ENCODE data around the gene OR11H1.
"Not testable (repeated sequence)": the region's sequence is repeated elsewhere in the genome, so short reads cannot be mapped to it uniquely, and the experiment has no call there.

GRCh38 chr22:15553767-15554166, 25.8 kb downstream of the OR11H1 start:
- TF ChIP-seq POLR2A, CTCF (IDR thresholded peaks at IDR 0.05): not testable (repeated sequence)

Data from uterus (tissue), 2 donors.